GM19452 (cell line): ENCODE data around the gene LYRM9.
"Not testable (repeated sequence)": the region's sequence is repeated elsewhere in the genome, so short reads cannot be mapped to it uniquely, and the experiment has no call there.

Experiments
- ATAC-seq: cut with Tn5 transposase; IDR thresholded peaks from one replicate; pipeline ENCODE4 v1.9.1; 2021; ENCODE audit not compliant: unreplicated experiment

The LYRM9 gene

DNA sequence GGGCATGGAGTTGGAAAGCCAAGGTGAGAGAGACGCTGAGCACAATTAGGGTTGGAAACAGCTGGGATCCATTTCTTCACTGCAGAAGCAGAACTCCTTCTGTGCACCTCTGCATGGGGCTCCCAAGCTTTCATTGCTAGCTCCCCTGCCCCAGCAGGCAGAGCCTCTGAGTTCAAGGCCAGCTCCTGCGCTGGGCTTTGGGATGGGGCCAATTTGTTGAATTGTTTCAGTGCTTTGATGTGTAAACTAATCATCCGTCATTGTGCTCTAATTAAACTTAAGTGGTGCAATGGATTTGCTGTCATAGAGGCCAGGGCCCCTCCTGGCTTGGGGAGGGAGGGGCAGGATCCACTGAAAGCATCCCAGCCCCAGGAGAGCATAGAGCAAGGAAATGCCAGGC lies 13.5 kb upstream of the LYRM9 start:
- no peak for ATAC-seq

DNA sequence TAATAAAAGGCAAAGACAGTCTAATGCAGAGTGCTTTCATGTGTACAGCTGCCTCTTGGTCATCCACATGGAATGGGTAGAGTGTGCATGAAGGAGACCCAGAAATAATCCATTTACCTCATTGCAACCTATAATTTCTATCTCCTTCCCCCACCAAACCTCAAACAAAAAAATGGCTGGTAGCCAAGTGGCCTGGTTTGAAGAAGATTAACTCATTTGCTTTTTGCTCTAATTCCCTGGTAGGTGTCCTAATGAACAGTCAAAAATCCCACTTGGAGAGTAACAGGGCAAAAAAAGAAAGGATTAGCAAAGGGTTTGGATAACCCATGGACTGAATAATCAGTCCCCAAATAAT lies 13.0 kb upstream of the LYRM9 start:
- no peak for ATAC-seq

DNA sequence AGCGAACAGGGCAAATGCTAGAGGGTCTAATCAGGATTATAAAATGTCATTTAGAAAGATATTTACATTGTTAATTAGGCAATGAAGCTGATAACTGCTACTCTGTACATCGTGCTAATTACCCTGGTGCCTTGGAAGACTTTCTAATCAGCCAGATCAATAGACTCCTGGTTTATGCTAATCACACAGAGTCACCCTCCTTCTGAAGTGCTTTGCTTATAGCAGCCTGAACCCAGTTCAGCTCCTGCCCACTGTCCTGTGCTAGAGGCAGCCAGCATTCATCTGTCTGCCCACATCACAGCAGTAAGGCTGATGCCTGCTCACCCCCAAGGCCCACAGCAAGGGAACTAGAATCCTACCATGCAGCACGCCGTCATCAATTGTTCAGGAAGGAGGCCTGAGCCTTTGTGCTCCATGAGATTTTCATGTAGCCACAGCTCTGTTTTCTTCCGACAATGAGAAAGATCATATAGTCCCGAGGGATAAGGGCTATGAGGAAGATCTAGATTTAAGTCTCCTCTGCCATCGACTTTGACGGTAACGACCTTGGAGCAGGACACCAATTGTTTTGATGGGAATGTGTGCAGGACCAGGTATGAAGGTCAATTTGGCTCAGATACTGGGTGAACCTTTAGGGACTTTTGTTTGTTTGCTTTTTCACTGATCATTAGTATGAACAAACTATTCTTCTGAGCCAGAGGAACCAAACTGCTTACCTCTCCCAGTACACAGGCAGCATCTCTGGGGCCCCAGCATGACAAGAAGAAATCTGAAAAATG lies 12.5 kb upstream of the LYRM9 start:
- ATAC-seq = no peak

DNA sequence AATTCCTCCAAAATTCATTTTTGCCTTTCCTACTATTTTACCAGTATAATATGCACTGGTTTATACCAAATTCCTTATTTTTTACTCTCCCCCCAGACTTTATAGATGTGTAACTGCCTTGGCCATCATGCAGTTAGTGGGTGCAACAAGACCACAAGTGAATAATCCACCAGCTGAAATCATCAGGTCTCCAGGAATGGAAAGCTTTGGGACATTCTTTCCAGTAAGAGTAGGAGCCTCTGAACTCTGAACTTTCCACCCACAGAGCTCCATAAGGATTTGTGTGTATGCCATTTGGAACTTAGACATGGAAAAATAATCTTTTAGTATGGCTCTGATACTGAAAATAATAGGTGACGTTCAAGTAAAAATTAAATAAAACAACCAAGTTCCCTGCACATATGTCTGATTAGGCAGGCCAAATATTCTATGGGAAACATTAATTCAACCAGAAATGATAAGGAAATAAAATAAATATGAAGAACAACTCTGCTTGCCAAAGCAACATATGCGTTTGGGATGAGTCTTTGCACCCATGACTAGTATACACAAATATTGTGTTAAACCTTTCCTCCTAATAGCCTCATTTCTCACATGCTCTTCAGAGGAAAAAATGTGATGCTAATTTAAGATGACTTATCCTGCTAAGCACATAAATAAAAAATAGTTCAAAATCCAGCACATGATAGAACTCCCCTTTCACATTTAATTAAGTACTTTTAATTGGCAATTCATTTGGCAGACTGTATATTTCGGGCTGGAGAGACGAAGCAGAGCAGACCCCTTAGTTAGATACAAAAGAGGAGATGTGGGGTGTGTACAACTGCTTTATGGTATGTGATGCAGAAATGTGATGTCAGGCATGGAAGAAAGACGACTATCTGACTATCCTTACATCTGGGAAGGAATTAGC lies 11.6 kb upstream of the LYRM9 start:
- ATAC-seq = no peak

DNA sequence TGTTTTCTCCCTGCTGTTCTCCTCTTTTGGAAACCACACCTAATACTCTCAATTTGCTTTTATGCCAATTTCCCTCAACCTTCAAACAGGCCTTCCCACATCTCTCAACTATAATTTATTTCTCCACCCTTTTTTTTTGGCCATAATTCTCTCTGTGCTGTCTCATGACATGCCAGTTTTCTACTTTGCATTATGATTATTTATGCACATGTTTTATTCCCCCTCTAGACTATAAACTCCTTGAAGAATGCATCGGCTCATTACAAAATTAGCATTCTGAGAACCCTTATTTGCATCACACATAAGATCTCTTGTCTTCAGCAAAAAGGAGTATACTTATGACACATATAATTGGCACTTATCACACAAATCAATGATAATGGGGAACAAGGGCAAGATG lies 10.9 kb upstream of the LYRM9 start:
- no peak for ATAC-seq

DNA sequence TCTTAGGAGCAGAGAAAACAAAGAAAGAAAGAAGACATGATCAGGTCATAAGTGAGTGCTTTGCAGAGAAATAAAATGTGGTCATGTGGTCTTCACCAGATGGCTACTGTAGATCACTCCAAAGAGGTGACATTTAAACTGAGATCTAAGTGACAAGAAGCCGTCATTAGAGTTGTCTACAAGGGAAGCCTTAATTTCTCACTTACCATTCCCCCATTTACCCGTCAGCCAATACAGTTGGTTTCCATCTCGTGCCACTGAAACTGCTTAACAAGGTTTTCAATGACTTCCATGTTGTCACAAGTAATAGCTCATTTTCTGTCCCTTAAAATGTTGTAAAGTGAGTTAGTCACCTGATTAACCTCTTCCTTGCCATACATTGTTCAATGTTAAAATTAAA lies 6.4 kb upstream of the LYRM9 start:
- no peak for ATAC-seq

DNA sequence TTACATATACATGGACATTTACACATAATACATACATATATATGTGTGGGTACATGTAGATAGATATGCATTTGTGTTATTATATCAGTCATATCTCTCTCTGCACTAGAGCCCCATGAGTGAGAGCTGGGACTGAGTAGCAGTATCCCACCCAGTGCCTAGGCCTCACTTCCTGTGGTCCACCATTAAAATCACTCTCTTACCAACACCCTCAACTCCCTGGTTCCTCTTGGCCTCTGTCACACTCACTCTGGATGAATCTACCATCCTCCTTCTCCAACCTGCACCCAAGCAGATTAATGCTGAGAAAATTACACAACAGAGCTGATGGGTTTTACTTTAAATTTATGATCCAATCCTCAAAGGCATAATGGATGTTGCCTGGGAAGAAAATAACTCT lies 4.9 kb upstream of the LYRM9 start:
- ATAC-seq = no peak

DNA sequence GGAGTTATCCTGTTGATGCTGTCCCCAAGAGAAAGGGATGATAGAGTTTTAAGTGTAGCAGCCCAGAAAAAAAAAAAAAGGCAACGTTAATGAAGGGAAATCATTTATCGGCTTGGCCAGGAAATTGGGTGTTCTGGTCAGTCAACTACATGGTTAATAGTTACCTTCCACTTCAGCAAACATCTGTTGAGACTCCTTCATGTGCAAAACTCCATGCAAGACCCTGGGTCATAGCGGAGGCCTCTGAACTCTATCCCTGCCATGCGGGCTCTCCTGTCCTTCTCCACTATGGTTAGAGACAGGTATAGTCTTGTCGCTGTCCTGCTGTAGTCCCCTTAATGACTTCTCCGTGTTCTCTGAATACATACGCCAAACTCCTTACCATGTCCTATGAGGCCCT lies 3.5 kb upstream of the LYRM9 start:
- ATAC-seq = no peak

DNA sequence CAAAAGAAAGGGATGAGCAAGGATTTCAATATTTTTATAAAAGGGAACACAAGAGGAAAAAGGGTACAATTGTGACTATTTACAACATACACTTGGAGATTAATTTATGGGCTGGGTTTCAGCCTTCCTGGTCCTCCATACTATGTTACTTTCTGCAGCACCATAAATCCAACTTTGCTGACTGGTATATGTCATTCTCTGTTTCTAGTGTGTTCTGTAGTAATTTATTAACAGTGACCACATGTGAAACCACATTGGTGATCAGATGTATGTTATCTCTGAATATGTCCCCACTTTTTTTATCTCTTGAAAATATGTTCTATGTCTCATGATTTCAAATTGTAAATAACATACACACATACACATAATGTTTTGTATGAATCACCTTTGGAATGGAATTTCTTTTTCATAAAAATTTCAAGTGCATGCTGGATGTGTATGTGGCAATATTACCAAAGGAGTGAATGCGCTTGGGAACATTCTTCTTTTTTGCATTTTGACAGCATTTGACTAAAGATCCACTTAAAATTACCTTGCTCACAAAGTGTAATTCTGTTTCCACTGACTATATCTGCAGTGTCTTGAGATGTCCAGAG lies 2.9 kb upstream of the LYRM9 start:
- no peak for ATAC-seq

DNA sequence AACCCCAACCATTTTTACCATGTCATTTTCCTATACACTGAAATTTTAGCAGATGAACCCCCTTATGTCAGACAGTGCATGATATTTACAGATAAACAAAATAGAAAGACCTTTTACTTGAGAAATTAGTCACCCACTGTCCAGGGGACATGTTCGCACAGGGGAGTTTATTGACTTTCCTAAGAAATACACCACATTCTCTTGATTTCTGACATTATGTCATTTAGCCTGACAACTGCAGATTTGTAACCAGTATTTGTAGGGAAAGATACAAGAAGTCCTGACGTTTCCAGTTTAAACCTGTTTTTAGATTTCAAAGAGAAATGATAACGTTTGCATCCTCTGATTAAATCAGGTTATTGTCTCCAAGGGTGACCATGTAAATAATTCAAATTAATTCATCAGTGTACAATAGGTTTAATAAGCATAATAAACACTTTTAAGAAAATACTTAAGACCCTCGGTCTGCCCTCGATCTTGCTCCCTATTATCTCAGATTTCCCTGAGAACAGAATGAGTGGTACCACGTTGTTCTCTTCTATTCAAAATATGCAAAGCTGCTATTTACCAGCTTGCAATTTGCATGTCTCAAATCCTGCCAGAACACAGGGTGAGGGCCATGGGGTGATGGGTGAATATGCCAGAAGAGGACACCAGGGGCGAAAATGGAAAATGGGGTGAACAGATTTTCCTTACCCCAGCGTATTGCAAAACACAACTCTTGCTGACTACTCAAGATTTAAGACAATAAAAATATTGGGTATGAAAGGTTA lies 2.1 kb upstream of the LYRM9 start:
- no peak for ATAC-seq

DNA sequence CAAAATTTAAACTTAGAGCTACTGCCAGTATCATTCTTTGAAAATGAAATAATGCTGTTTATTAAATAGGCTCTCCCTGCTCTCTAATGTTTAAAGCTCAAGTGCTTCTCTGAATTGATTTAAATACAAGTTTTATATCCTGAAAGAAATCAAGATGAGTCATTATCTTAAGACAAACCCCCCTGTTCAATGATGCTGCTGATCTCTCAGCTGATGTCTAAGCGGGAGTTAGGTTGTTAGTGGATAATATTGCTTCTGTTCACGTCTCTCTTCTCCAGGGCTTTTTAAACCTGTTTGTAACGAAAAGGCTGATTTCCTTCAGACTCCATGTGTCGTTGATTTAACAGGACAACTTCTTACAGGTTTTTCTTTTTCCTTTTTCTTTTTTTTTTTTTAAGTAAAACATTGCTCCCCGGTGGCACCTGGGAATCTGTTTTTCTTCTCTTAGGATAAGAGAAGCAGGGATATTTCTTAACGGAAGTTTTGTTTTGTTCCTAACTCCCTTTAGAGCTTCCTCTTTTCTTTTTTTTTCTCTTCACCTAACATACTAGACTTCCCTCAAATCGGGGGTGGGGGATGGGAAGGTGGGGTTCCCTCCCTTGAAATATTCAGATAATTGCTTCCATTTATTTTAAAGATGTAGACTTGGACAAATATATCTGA lies 807 bp upstream of the LYRM9 start:
- ATAC-seq = no peak

DNA sequence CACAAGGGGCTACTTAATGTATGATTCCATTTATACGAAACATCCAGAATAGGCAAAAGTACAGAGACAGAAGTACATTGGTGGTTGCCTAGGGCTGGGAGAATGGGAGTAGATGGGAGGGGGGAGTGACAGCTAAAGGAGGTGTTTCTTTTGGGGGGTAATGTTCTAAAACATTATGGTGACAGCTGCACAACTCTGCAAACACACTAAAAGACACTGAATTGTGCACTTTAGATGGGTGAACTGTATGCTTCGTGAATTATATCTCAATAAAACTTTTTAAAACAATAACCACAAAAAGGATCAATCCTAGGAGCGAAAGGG lies 661 bp downstream of the LYRM9 start:
- no peak for ATAC-seq

DNA sequence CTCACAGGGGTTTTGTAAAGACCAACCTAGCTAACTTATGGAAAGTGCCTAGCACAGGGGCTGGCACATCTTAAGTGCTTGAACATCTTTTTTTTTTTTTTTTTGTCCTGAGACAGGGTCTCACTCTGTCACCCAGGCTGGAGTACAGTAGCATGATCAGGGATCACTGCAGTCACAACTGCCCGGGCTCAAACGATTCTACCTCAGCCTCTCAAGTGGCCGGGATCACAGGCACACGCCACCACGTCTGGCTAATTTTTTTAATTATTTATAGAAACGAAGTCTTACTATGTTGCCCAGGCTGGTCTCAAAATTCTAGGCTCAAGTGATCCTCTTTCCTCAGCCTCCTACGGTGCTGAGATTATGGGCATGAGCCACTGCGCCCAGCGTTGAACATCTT lies 1.3 kb downstream of the LYRM9 start:
- ATAC-seq = no peak

DNA sequence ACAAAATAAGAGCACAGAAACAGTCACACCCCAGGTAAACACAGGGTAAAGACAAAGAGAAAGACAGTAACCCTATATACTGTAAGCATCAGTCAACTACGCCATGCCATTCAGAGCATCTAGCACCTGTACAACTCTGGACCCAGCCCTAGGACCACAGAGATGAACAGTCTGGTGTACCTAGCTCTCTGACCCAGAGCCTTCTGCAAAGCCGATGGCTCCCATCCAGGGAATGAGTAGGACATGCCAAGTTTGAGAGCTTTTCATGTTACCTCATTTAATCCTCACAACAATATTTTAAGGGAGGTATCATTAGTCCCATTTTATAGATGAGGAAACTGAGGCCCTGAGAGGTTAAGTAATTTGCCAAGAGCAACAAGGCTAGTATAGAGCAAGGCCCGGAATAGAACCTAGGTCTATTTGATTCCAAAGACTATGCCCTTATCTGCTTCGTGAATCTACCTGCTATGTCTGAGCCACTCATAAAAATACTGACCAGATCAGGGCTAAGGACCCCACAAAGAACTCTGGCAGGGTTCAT lies 3.4 kb downstream of the LYRM9 start:
- no peak for ATAC-seq

DNA sequence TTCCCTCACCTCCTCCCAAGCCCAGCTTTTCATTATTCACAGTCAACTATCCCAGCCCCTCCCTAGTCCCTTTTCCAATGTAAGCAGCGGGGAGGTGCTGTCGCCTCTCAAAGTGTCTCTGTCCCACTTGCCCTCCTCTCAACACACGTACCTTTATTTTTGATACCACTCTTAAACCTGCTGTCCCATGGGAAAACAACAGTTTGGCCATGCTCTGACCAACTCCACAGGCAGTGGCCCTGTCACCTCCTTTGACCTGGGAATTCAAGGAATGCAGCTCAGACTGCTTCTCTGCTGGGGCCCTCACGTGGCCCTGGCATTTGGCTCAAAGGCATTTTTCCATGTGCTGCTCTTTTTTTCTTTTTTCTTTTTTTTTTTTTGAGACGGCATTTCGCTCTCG lies 4.2 kb downstream of the LYRM9 start:
- no peak for ATAC-seq

DNA sequence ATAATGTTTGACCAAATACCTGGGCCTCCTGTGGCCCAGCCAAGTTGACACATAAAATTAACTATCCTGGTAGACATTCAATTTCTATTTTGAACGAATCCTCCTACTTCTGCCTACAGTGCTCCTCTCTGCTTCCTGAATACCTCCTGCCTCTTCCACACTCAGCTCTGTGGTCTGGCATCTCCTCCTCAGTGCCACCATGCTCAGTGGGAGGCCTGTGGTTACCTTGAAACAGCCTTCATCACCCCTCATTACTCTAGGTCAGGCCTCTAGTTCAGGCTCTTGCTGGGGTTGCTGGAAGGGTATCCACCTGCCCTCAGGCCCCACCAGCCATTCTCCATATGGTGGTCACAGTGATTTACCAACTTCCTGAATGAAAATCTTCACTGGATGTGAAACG lies 5.1 kb downstream of the LYRM9 start:
- ATAC-seq = no peak

DNA sequence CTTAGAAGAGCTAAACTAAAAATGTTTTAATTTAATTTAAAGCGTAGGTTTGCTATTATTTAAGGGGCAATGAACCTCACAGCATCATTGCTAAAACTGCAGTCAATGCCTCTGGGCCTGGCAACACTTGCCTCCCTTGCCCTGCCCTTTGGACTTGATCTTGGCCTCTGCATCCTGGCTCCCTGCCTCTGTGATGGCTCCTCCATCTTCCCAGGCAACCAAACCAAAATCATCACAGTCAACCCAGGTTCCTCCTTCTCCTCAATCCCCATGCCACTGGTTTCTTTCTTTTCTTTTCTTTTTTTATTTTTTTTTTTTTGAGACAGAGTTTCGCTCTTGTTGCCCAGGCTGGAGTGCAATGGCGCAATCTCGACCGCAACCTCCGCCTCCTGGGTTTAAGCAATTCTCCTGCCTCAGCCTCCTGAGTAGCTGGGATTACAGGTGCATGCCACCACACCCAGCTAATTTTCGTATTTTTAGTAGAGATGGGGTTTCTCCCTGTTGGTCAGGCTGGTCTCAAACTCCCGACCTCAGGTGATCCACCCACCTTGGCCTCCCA lies 6.7 kb downstream of the LYRM9 start:
- not testable (repeated sequence) for ATAC-seq

DNA sequence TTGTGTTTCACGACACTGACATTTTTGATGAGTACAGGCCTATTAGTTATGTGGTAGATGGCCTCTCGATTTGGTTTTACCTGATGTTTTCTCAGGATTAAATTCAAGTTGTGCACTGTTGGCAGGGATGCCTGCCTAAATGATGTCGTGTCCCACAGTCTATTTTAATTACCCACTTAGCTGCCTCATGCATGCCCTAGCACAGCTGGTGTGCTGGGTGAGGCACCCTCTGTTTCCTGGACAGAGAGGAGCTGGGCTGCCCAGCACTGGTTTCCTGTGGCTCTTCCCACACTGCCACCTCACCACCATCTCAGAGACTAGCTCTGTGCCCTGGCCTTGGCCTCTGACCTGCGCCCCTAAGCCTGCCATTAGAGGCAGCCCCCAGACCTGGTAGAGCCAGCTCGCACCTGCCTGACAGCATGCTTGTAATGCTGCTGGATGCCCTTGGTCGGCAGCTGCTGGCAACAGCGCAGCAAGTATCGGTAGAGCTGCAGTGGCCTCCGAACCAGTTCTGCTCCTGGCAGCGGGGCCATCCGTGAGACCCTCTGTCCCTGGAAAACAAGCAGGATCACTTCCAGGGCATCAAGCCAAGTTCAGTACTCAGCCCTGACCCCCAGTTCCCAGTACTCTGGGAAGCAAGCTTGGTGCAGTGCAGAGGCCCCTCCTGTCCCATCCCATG lies 10.9 kb downstream of the LYRM9 start:
- no peak for ATAC-seq

DNA sequence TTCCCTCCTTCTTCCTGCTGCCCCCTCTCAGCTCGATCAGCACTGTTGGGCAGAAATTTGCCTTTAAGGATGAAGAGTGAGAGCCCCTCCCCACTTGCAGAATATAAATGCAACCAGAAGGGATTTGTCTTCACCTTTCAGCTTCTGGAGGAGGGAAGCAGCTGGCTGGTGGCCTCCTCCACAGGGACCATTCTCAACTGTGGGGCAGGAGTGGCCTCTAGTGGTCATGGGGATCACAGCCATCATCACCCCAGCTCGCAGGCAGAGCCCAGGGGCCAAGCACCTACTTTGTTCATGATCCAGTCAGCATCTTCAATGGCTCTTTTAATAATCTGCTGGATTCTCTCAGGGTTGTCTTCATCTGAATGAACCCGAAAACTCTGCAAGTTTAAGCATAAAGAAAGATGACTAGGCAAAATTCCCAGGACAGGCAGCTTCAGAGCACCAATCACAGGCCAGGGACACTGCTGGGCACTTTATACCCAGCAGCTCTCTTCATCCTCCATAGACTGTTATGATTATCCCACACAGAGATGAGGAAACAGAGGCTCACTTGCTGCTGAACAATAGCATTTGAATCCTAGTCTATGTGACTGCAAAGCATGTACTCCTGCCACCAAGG lies 13.1 kb downstream of the LYRM9 start:
- no peak for ATAC-seq
